Liver (tissue), 9 donors: ENCODE data around the gene EPC2. TPM values are rescaled to one million over a fixed set of nuclear protein-coding genes. Genes with fewer than 3 reads are reported as not detected.
"Not testable (repeated sequence)": the region's sequence is repeated elsewhere in the genome, so short reads cannot be mapped to it uniquely, and the experiment has no call there.

ENCODE experiments used
- DNase-seq: peaks from one replicate; pipeline ENCODE4 v3.0.0-alpha.2; 2017; ENCODE audit warnings: low spot score
- H3K27ac ChIP-seq, 2 donors: one replicate each; pipeline ENCODE4 v1.7.0; 2013; ENCODE audit warnings: inconsistent platforms in 2 of 2, low read length in 2 of 2, control low read depth in 1 of 2, low read depth in 1 of 2, mild to moderate bottlenecking in 1 of 2
- H3K27me3 ChIP-seq, 4 donors: one replicate each; pipeline versions ENCODE4 v1.6.1 to v1.7.0; 2013; ENCODE audit warnings: low read length in 3 of 4, inconsistent platforms in 1 of 4, mild to moderate bottlenecking in 1 of 4, moderate library complexity in 1 of 4; ENCODE audit not compliant: control insufficient read depth in 4 of 4, insufficient read depth in 4 of 4
- H3K36me3 ChIP-seq, 4 donors: one replicate each; pipeline versions ENCODE4 v1.6.1 to v1.7.0; 2013; ENCODE audit warnings: low read length in 3 of 4, mild to moderate bottlenecking in 3 of 4, low read depth in 1 of 4, moderate library complexity in 1 of 4; ENCODE audit not compliant: control insufficient read depth in 4 of 4, insufficient read depth in 3 of 4
- H3K4me1 ChIP-seq, 4 donors: one replicate each; pipeline versions ENCODE4 v1.6.1 to v1.7.0; 2013; ENCODE audit warnings: low read length in 3 of 4, mild to moderate bottlenecking in 3 of 4, moderate library complexity in 1 of 4; ENCODE audit not compliant: control insufficient read depth in 4 of 4, insufficient read depth in 4 of 4
- H3K4me3 ChIP-seq, 3 donors: one replicate each; pipeline versions ENCODE4 v1.6.1 to v1.7.0; 2013; ENCODE audit warnings: low read length in 3 of 3, control low read depth in 1 of 3, low read depth in 1 of 3, mild to moderate bottlenecking in 1 of 3
- H3K9ac ChIP-seq, 2 donors: one replicate each; pipeline ENCODE4 v1.7.0; 2013; ENCODE audit warnings: low read length in 2 of 2, mild to moderate bottlenecking in 2 of 2, moderate library complexity in 2 of 2, control low read depth in 1 of 2, low read depth in 1 of 2
- H3K9me3 ChIP-seq, 4 donors: one replicate each; pipeline versions ENCODE4 v1.6.1 to v1.7.0; 2013; ENCODE audit warnings: low read length in 3 of 4; ENCODE audit not compliant: control insufficient read depth in 4 of 4
- CTCF ChIP-seq: fragments of 150-350 bp; IDR thresholded peaks from 2 replicates; pipeline ENCODE4 v1.5.1; 2017; ENCODE audit warnings: improper control_type of control experiment, low read depth, low read length; ENCODE audit not compliant: missing input control
- EGR1 ChIP-seq, 2 donors: IDR thresholded peaks; 2 replicates each; pipeline ENCODE4 v1.6.1; 2016 to 2018; ENCODE audit warnings: antibody characterized with exemption in 2 of 2, low read depth in 2 of 2
- FOXA1 ChIP-seq: IDR thresholded peaks from 2 replicates; pipeline ENCODE4 v1.6.1; 2016; ENCODE audit warnings: antibody characterized with exemption
- FOXA2 ChIP-seq: IDR thresholded peaks from 2 replicates; pipeline ENCODE4 v1.6.1; 2016; ENCODE audit warnings: antibody characterized with exemption
- GABPA ChIP-seq, 2 donors: IDR thresholded peaks in 1 of 2; conservative IDR thresholded peaks in 1 of 2; 2 replicates each; pipeline ENCODE4 v1.6.1; 2016; ENCODE audit warnings: antibody characterized with exemption in 2 of 2, mild to moderate bottlenecking in 1 of 2, moderate library complexity in 1 of 2
- HNF4A ChIP-seq, 2 donors: conservative IDR thresholded peaks; 2 replicates each; pipeline ENCODE4 v1.6.1; 2016; ENCODE audit warnings: antibody characterized with exemption in 2 of 2, mild to moderate bottlenecking in 2 of 2
- JUND ChIP-seq, 2 donors: IDR thresholded peaks; 2 replicates each; pipeline ENCODE4 v1.6.1; 2016; ENCODE audit warnings: antibody characterized with exemption in 2 of 2
- NR2F2 ChIP-seq: IDR thresholded peaks from 2 replicates; pipeline ENCODE4 v1.6.1; 2016; ENCODE audit warnings: antibody characterized with exemption
- RAD21 ChIP-seq, 2 donors: IDR thresholded peaks; 2 replicates each; pipeline ENCODE4 v1.6.1; 2016; ENCODE audit warnings: antibody characterized with exemption in 2 of 2, mild to moderate bottlenecking in 2 of 2
- REST ChIP-seq: IDR thresholded peaks from 2 replicates; pipeline ENCODE4 v1.6.1; 2016; ENCODE audit warnings: antibody characterized with exemption, mild to moderate bottlenecking
- RXRA ChIP-seq, 2 donors: IDR thresholded peaks; 2 replicates each; pipeline ENCODE4 v1.6.1; 2017 to 2018; ENCODE audit warnings: antibody characterized with exemption in 2 of 2, mild to moderate bottlenecking in 1 of 2
- SP1 ChIP-seq: IDR thresholded peaks from 2 replicates; pipeline ENCODE4 v1.6.1; 2018; ENCODE audit warnings: antibody characterized with exemption, mild to moderate bottlenecking
- TAF1 ChIP-seq: conservative IDR thresholded peaks from 2 replicates; pipeline ENCODE4 v1.6.1; 2016; ENCODE audit warnings: antibody characterized with exemption, mild to moderate bottlenecking
- YY1 ChIP-seq: IDR thresholded peaks from 2 replicates; pipeline ENCODE4 v1.6.1; 2016; ENCODE audit warnings: antibody characterized with exemption, mild to moderate bottlenecking
- WGBS: extraction: QIAGEN DNeasy Blood & Tissue Kit; methylation state at CpG from one replicate; pipeline ENCODE4 v1.1.7; 2013; 5-methylcytosine and 5-hydroxymethylcytosine counted together
- polyA plus RNA-seq, 2 donors: library from polyadenylated mRNA; stranded (reverse) in 1 of 2; unstranded in 1 of 2; fragments of 200-250 nt in 1 of 2; fragments of >200 nt in 1 of 2; fragmentation: Nextera tagmentation in 1 of 2; extraction: Ambion mirVana in 1 of 2; gene quantifications; one replicate each; pipeline versions ENCODE4 v1.2.1 to v1.2.3, GENCODE V29; 2013 to 2015
- total RNA-seq, 2 donors: library from RNA; depleted of rRNA; stranded (reverse); fragments of >200 nt; gene quantifications; one replicate each; pipeline ENCODE4 v1.2.3, GENCODE V29; 2014
- TF ChIP-seq, protein P1 (sequence below): IDR thresholded peaks from 2 replicates; pipeline ENCODE4 v1.6.1; 2016; ENCODE audit warnings: antibody characterized with exemption
- TF ChIP-seq, protein P2 (sequence below): IDR thresholded peaks from 2 replicates; pipeline ENCODE4 v1.6.1; 2016; ENCODE audit warnings: antibody characterized with exemption
- TF ChIP-seq, protein P3 (sequence below): IDR thresholded peaks from 2 replicates; pipeline ENCODE4 v1.6.1; 2016; ENCODE audit warnings: antibody characterized with exemption
- donor health status: healthy.
- donor health status: healthy.
- donor health status: healthy.
- donor health status: healthy.
- donor health status: healthy.

EPC2 gene
- total and polyA plus RNA-seq, 4 donors = 2.8 to 17.7 (median 9.6) TPM

GRCh38 chr2:148681862-148682261 lies 37.3 kb downstream of the EPC2 start:
- not testable (repeated sequence) for DNase-seq, H3K4me3 ChIP-seq, H3K9ac ChIP-seq, H3K4me1 ChIP-seq, H3K9me3 ChIP-seq, H3K36me3 ChIP-seq, H3K27me3 ChIP-seq, H3K27ac ChIP-seq
- 98% methylated on average over 5 of the region's 6 CpGs for WGBS

DNA sequence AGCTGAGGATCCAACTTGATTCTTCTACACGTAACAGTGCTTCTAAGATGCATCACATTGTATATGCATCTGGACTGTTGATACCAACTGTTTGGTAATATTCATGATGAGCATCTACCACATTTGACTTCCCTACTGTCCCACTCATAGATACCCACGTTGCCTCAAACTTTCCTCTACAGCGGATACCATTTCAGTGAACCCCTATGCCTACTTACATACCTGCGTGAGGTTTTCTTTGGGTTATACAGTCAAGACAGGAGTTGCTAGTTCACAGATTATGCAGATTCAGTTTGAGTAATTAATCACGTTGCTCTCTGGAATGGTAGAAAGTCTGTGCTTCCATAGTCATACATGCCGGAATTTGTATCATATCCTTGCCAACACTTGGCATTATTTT lies 40.0 kb downstream of the EPC2 start:
- Histone ChIP-seq H3K27ac (no peak overlapping the region), H3K4me1 (peaks cover 0 to 1% (median 0%) of the 10 kb centered on the region in 4 donors), H3K36me3 (no peaks in the 10 kb centered on the region), H3K9me3 (no peaks in the 10 kb centered on the region), H3K27me3 (no peaks in the 10 kb centered on the region), H3K9ac (no peak overlapping the region), H3K4me3 (no peak overlapping the region)
- TF ChIP-seq SP1 = no peak
- TF ChIP-seq HNF4A (conservative IDR thresholded peaks at IDR 0.05) = no peak
- no peak for TF ChIP-seq RXRA (IDR thresholded peaks at IDR 0.05)
- TF ChIP-seq JUND (IDR thresholded peaks at IDR 0.05) = no peak
- no peak for TF ChIP-seq GABPA (IDR thresholded peaks at IDR 0.05 in 1 of 2, conservative IDR thresholded peaks at IDR 0.05 in 1 of 2)
- no peak for TF ChIP-seq FOXA2
- TF ChIP-seq YY1 = no peak
- TF ChIP-seq NR2F2 = no peak
- no peak for TF ChIP-seq FOXA1
- TF ChIP-seq TAF1 = no peak
- TF ChIP-seq EGR1 (IDR thresholded peaks at IDR 0.05; ENCODE audit: low read depth in 2 of 2) = no peak
- TF ChIP-seq CTCF = no peak
- TF ChIP-seq REST = no peak
- TF ChIP-seq, protein P1, sequence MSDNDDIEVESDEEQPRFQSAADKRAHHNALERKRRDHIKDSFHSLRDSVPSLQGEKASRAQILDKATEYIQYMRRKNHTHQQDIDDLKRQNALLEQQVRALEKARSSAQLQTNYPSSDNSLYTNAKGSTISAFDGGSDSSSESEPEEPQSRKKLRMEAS = no peak
- TF ChIP-seq RAD21 (IDR thresholded peaks at IDR 0.05) = no peak
- no peak for DNase-seq
- WGBS = 93% methylated on average over 6 of the region's 6 CpGs

DNA sequence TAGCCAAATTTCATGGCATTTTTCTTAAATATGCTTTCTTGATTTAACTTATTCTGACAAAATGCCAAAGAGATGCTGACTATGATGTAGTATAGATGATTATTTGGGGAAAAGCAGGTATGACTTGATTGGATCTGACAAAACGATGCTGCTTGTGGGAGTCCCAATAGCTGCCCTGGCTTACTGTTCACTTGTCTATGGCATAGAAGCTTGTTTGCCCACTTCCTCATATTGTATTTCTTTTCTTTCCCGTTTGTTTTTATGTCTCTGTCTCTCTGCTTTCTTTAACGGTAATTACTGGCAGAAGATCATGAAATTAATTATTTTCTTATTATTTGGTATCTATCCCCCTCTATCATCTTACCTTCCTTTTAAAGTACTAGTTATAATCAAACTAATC lies 43.0 kb downstream of the EPC2 start:
- Histone ChIP-seq H3K4me1 (peaks cover 0 to 1% (median 0%) of the 10 kb centered on the region in 4 donors), H3K36me3 (peaks cover 0 to 13% (median 9%) of the 10 kb centered on the region in 4 donors), H3K27me3 (no peaks in the 10 kb centered on the region), H3K9ac (no peak overlapping the region), H3K4me3 (no peak overlapping the region), H3K27ac (no peak overlapping the region), H3K9me3 (no peaks in the 10 kb centered on the region)
- DNase-seq = no peak
- WGBS = 91% methylated on average over 3 of the region's 3 CpGs
- TF ChIP-seq, protein P2, sequence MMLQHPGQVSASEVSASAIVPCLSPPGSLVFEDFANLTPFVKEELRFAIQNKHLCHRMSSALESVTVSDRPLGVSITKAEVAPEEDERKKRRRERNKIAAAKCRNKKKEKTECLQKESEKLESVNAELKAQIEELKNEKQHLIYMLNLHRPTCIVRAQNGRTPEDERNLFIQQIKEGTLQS = no peak
- TF ChIP-seq GABPA (IDR thresholded peaks at IDR 0.05 in 1 of 2, conservative IDR thresholded peaks at IDR 0.05 in 1 of 2) (no peak), FOXA1 (no peak), REST (no peak)
- TF ChIP-seq, protein P1 = no peak
- TF ChIP-seq, protein P3, sequence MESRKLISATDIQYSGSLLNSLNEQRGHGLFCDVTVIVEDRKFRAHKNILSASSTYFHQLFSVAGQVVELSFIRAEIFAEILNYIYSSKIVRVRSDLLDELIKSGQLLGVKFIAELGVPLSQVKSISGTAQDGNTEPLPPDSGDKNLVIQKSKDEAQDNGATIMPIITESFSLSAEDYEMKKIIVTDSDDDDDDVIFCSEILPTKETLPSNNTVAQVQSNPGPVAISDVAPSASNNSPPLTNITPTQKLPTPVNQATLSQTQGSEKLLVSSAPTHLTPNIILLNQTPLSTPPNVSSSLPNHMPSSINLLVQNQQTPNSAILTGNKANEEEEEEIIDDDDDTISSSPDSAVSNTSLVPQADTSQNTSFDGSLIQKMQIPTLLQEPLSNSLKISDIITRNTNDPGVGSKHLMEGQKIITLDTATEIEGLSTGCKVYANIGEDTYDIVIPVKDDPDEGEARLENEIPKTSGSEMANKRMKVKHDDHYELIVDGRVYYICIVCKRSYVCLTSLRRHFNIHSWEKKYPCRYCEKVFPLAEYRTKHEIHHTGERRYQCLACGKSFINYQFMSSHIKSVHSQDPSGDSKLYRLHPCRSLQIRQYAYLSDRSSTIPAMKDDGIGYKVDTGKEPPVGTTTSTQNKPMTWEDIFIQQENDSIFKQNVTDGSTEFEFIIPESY = no peak
